HG03060 (cell line): ENCODE results near the gene PFN4.

Source experiments
- ATAC-seq: cut with Tn5 transposase; IDR thresholded peaks from one replicate; pipeline ENCODE4 v1.9.1; 2021; ENCODE audit warnings: low read depth, moderate number of reproducible peaks; ENCODE audit not compliant: unreplicated experiment

Gene PFN4

GRCh38 chr2:24082787-24083566 is 40.2 kb downstream of the PFN4 start:
- ATAC-seq, result no peak

- no peak for ATAC-seq
Measured at GRCh38 chr2:24080701-24081100, 42.4 kb downstream of the PFN4 start.

- ATAC-seq, result no peak
Measured at GRCh38 chr2:24077879-24078278, 45.3 kb downstream of the PFN4 start.

- no peak for ATAC-seq
Measured at GRCh38 chr2:24077535-24077877, 45.6 kb downstream of the PFN4 start.

- no peak for ATAC-seq
Measured at GRCh38 chr2:24076849-24077534, 46.1 kb downstream of the PFN4 start.

GRCh38 chr2:24075915-24076848 is 47.0 kb downstream of the PFN4 start, which contains the start of gene SF3B6:
SF3B6 (minus strand) TSS chr2:24076326; CDS start chr2:24076229, 97 bp downstream.
- ATAC-seq, result peak; percentile 95

GRCh38 chr2:24075259-24075658 is 47.9 kb downstream of the PFN4 start:
- no peak for ATAC-seq

GRCh38 chr2:24073816-24074215 is 49.3 kb downstream of the PFN4 start:
- no peak for ATAC-seq

GRCh38 chr2:24072259-24072658 is 50.9 kb downstream of the PFN4 start:
- ATAC-seq, result no peak

- no peak for ATAC-seq
Measured at GRCh38 chr2:24065341-24065740, 57.8 kb downstream of the PFN4 start.
